ENCODE data around the gene METTL17.
A peak's percentile ranks its signal among the peaks of the same experiment; 100 is the strongest.
"Not testable (repeated sequence)": the region's sequence is repeated elsewhere in the genome, so short reads cannot be mapped to it uniquely, and the experiment has no call there.

Gene METTL17

GRCh38 chr14:20996521-20996920, 6.7 kb downstream of the METTL17 start:
- DNase-seq (ENCODE audit: low spot score) = no peak

- no peak for DNase-seq (ENCODE audit: low spot score)
Observed at GRCh38 chr14:20997115-20997514, 7.3 kb downstream of the METTL17 start.

- DNase-seq (ENCODE audit: low spot score) = no peak
Observed at GRCh38 chr14:20997564-20997963, 7.8 kb downstream of the METTL17 start.

GRCh38 chr14:20998139-20998538, 8.4 kb downstream of the METTL17 start:
- DNase-seq (ENCODE audit: low spot score) = no peak

- no peak for DNase-seq (ENCODE audit: low spot score)
Observed at GRCh38 chr14:20998674-20999366, 9.0 kb downstream of the METTL17 start, which contains the start of gene SLC39A2. Gene SLC39A2, plus strand, starts transcription at chr14:20999293. Its CDS starts 154 bp downstream, at chr14:20999447.

- DNase-seq (ENCODE audit: low spot score) = no peak
Observed at GRCh38 chr14:20999591-20999990, 9.8 kb downstream of the METTL17 start.

- DNase-seq (ENCODE audit: low spot score) = no peak
Observed at GRCh38 chr14:21001218-21001617, 11.4 kb downstream of the METTL17 start.

- DNase-seq (ENCODE audit: low spot score) = no peak
Observed at GRCh38 chr14:21003788-21004346, 14.1 kb downstream of the METTL17 start.

- DNase-seq (ENCODE audit: low spot score) = not testable (repeated sequence)
Observed at GRCh38 chr14:21009721-21010120, 19.9 kb downstream of the METTL17 start.

- DNase-seq (ENCODE audit: low spot score) = no peak
Observed at GRCh38 chr14:21011136-21011535, 21.4 kb downstream of the METTL17 start.

- DNase-seq (ENCODE audit: low spot score) = peak; percentile 78
Observed at GRCh38 chr14:21014761-21015190, 25.0 kb downstream of the METTL17 start.

- no peak for DNase-seq (ENCODE audit: low spot score)
Observed at GRCh38 chr14:21015312-21015711, 25.5 kb downstream of the METTL17 start.

GRCh38 chr14:21016413-21017190, 26.8 kb downstream of the METTL17 start:
- DNase-seq (ENCODE audit: low spot score) = no peak

- no peak for DNase-seq (ENCODE audit: low spot score)
Observed at GRCh38 chr14:21017528-21018245, 27.9 kb downstream of the METTL17 start.

GRCh38 chr14:21018286-21018685, 28.5 kb downstream of the METTL17 start:
- DNase-seq (ENCODE audit: low spot score) = no peak

- DNase-seq (ENCODE audit: low spot score) = no peak
Observed at GRCh38 chr14:21018781-21019180, 29.0 kb downstream of the METTL17 start.

- no peak for DNase-seq (ENCODE audit: low spot score)
Observed at GRCh38 chr14:21019366-21019765, 29.6 kb downstream of the METTL17 start.

- DNase-seq (ENCODE audit: low spot score) = no peak
Observed at GRCh38 chr14:21020977-21021545, 31.3 kb downstream of the METTL17 start.

- DNase-seq (ENCODE audit: low spot score) = no peak
Observed at GRCh38 chr14:21022686-21023085, 32.9 kb downstream of the METTL17 start.

GRCh38 chr14:21023174-21023573, 33.4 kb downstream of the METTL17 start:
- DNase-seq (ENCODE audit: low spot score) = no peak

- no peak for DNase-seq (ENCODE audit: low spot score)
Observed at GRCh38 chr14:21023817-21024584, 34.2 kb downstream of the METTL17 start.
